GM13976 (cell line): ENCODE data around the gene SPHK1.
A peak's percentile ranks its signal among the peaks of the same experiment; 100 is the strongest.

Experiments used
- DNase-seq: peaks from one replicate; pipeline ENCODE4 v3.0.0; 2012; ENCODE audit warnings: low spot score
- in situ Hi-C: fragments of 300-500 bp; cut with MboI; formaldehyde crosslinking; loops from one replicate; pipeline ENCODE4 v1.12.0; 2022; ENCODE audit warnings: low sequenced_read_pairs, mixed read lengths, inconsistent platforms; ENCODE audit not compliant: unreplicated experiment
- TF ChIP-seq, protein P1 (sequence below): IDR thresholded peaks from 2 replicates; pipeline ENCODE4 v1.5.1; 2012; ENCODE audit warnings: borderline replicate concordance, mild to moderate bottlenecking; ENCODE audit not compliant: insufficient read depth; ENCODE audit errors: extremely low read depth, missing control alignments, control extremely low read depth

Gene SPHK1, protein sequence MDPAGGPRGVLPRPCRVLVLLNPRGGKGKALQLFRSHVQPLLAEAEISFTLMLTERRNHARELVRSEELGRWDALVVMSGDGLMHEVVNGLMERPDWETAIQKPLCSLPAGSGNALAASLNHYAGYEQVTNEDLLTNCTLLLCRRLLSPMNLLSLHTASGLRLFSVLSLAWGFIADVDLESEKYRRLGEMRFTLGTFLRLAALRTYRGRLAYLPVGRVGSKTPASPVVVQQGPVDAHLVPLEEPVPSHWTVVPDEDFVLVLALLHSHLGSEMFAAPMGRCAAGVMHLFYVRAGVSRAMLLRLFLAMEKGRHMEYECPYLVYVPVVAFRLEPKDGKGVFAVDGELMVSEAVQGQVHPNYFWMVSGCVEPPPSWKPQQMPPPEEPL

GRCh38 chr17:76384222-76384986 is at the start of gene SPHK1:
Gene SPHK1 (plus strand): TSS chr17:76384609. CDS start chr17:76385645, 1,036 bp downstream.
- peak; percentile 93 for DNase-seq
- TF ChIP-seq, protein P1, sequence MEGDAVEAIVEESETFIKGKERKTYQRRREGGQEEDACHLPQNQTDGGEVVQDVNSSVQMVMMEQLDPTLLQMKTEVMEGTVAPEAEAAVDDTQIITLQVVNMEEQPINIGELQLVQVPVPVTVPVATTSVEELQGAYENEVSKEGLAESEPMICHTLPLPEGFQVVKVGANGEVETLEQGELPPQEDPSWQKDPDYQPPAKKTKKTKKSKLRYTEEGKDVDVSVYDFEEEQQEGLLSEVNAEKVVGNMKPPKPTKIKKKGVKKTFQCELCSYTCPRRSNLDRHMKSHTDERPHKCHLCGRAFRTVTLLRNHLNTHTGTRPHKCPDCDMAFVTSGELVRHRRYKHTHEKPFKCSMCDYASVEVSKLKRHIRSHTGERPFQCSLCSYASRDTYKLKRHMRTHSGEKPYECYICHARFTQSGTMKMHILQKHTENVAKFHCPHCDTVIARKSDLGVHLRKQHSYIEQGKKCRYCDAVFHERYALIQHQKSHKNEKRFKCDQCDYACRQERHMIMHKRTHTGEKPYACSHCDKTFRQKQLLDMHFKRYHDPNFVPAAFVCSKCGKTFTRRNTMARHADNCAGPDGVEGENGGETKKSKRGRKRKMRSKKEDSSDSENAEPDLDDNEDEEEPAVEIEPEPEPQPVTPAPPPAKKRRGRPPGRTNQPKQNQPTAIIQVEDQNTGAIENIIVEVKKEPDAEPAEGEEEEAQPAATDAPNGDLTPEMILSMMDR = no peak
- in situ Hi-C loops = no loop called here

GRCh38 chr17:76335716-76336381 is 48.6 kb upstream of the SPHK1 start:
- in situ Hi-C loops = no loop called here
- TF ChIP-seq, protein P1 = no peak
- DNase-seq = no peak

DNA sequence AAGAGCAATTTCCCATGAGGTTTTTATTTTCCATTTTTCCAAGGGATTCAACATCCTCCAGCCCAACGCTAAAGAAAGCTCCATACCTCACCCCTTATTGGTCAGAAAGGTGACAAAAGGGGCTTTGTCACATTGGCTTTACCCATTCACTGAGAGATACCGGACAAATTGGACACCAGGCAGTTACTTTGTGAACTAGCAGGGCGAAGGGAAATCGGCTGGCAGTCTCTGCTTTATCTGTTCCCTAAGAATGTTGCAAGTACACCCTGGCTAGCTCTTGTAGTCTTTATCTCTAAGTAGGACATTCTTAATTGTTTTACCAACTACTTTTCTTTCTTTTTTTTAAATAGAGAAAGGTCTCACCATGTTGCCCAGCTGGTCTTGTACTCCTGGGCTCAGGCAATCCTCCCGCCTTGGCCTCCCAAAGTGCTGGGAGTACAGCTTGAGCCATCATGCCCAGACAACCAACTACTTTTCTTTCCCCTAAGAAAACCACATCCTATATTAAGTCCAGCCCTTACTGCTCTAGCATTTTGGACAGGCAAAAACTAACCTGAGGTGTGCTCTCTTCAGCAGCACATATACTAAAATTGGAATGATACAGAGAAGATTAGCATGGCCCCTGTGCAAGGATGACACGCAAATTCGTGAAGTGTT is 47.5 kb upstream of the SPHK1 start:
- DNase-seq = no peak
- in situ Hi-C loops = no loop called here
- TF ChIP-seq, protein P1 = no peak

GRCh38 chr17:76337413-76337777 is 47.0 kb upstream of the SPHK1 start:
- TF ChIP-seq, protein P1 = no peak
- in situ Hi-C loops = no loop called here
- DNase-seq = no peak

DNA sequence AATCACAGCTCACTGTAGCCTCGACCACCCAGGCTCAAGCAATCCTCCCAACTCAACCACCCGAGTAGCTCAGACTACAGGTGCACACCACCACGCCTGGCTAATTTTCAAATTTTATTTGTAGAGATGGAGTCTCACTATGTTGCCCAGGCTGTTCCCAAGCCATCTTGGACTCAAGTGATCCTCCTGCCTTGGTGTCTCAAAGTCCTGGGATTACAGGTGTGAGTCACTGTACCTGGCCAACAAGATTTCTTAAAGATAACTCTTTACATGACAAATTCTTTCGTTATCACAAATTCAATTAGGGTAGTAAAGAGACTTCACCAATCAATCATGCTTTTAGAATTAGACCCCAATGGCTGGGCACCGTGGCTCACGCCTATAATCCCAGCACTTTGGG is 43.1 kb upstream of the SPHK1 start:
- in situ Hi-C loops = no loop called here

More for the DNA sequence above, 43.1 kb upstream of the SPHK1 start:
- no peak for DNase-seq
- TF ChIP-seq, protein P1 = no peak
